GM12892 (cell line): Measurements from ENCODE around the gene TOMM6.

Source experiments
- POLR2A ChIP-seq: IDR thresholded peaks from 2 replicates; pipeline ENCODE4 v1.6.1; 2011; ENCODE audit warnings: low read depth, low read length, control low read depth
- POLR2AphosphoS5 ChIP-seq: IDR thresholded peaks from 2 replicates; pipeline ENCODE4 v1.6.1; 2011; ENCODE audit warnings: low read depth, low read length, control low read depth

GRCh38 chr6:41763470-41763869 lies 24.0 kb upstream of the TOMM6 start:
- no peak for TF ChIP-seq POLR2A
- TF ChIP-seq POLR2AphosphoS5: no peak
